ENCODE data around the gene PAM16. TPM values are rescaled to one million over a fixed set of nuclear protein-coding genes. Genes with fewer than 3 reads are reported as not detected.

The PAM16 gene
- total RNA-seq, 1 experiment from 2014 or later, result 80.4 TPM

DNA sequence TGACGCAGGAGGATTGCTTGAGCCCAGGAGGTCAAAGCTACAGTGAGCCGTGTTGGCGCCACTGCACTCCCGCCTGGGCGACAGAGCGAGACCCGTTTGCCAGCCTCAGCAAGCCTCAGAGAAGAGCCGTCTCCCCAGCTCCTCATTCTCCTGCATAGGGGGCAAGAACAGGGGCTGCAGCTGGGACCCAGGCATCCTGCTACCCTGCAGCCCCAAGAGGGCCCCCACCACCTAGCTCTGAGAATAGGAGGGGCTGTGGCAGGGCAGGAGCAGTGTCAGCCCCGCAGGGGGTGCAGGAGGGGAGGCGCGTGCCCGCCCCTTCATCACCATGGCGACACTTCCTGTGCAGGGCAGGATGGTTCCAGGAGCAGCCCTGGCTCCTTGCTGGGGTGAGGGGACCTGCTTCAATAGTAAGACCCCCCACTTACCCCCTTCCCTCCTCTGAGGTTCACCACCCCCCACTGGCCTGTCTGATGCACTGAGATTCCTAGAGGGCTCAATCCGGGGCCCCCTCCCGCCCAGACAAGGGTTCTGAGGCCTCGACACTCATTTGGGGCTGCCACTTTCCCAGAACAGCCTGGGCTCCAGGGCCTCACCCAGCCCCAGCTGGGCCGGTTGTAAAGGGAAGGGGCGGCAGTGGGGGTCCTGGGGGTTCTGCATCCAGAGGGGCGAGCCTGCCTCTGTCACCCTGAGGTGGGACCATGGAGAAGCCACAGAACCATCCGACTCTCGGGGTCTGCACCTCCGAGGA is 40.7 kb upstream of the PAM16 start:
- TF ChIP-seq, protein P1, sequence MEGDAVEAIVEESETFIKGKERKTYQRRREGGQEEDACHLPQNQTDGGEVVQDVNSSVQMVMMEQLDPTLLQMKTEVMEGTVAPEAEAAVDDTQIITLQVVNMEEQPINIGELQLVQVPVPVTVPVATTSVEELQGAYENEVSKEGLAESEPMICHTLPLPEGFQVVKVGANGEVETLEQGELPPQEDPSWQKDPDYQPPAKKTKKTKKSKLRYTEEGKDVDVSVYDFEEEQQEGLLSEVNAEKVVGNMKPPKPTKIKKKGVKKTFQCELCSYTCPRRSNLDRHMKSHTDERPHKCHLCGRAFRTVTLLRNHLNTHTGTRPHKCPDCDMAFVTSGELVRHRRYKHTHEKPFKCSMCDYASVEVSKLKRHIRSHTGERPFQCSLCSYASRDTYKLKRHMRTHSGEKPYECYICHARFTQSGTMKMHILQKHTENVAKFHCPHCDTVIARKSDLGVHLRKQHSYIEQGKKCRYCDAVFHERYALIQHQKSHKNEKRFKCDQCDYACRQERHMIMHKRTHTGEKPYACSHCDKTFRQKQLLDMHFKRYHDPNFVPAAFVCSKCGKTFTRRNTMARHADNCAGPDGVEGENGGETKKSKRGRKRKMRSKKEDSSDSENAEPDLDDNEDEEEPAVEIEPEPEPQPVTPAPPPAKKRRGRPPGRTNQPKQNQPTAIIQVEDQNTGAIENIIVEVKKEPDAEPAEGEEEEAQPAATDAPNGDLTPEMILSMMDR (conservative IDR thresholded peaks at IDR 0.05), result no peak

More for the DNA sequence above, 40.7 kb upstream of the PAM16 start:
- Histone ChIP-seq H3K9ac (ENCODE audit: extremely low read depth, insufficient read length, low read length) (no peak overlapping the region), H3K4me2 (ENCODE audit: insufficient read depth, insufficient read length, low read length) (no peak overlapping the region), H4K91ac (ENCODE audit: insufficient read length, low read depth, low read length) (peak overlapping the region; percentile 88), H2AK5ac (ENCODE audit: insufficient read length, low read length) (no peak overlapping the region), H3K23me2 (ENCODE audit: insufficient read length, low read depth, low read length, poor library complexity, severe bottlenecking) (no peaks in the 10 kb centered on the region), H4K5ac (ENCODE audit: insufficient read length, low read depth, low read length) (no peak overlapping the region), H4K20me1 (ENCODE audit: control insufficient read depth, insufficient read depth, insufficient read length) (no peaks in the 10 kb centered on the region), H3K27ac (ENCODE audit: insufficient read length, low read depth, low read length) (peak overlapping the region; percentile 83), H3K79me1 (ENCODE audit: insufficient read depth, low read depth, low read length, poor library complexity, severe bottlenecking) (no peaks in the 10 kb centered on the region), H3T11ph (ENCODE audit: low read length) (no peak overlapping the region), H4K8ac (replicated peaks; ENCODE audit: insufficient read length, low read depth, low read length) (no peak overlapping the region), H3K9me3 (ENCODE audit: control insufficient read depth, low read depth, low read length) (no peaks in the 10 kb centered on the region), H2BK12ac (ENCODE audit: insufficient read length, low read depth, low read length) (peak overlapping the region; percentile 69), H3K23ac (ENCODE audit: insufficient read length, low read depth, low read length) (no peak overlapping the region), H3K14ac (ENCODE audit: insufficient read depth, low read length) (peak overlapping the region; percentile 78; the same call in 1 of the 2 replicates), H3K27me3 (ENCODE audit: insufficient read depth, low read length) (no peaks in the 10 kb centered on the region), H2BK5ac (ENCODE audit: insufficient read length, low read length) (no peak overlapping the region), H2AFZ (ENCODE audit: low read length) (no peak overlapping the region), H3K18ac (ENCODE audit: insufficient read length, low read depth, low read length) (peak overlapping the region; percentile 89), H3K56ac (ENCODE audit: insufficient read length, low read depth, low read length) (no peak overlapping the region), H2BK15ac (ENCODE audit: low read depth, low read length) (no peak overlapping the region), H2BK120ac (ENCODE audit: low read depth, low read length, poor library complexity, severe bottlenecking) (no peak overlapping the region), H3K79me2 (ENCODE audit: insufficient read depth, low read length) (no peaks in the 10 kb centered on the region), H3K4me1 (ENCODE audit: insufficient read depth, low read length) (peaks cover 5% of the 10 kb centered on the region; the same call in 1 of the 2 replicates), H2BK20ac (ENCODE audit: low read depth, low read length, poor library complexity, severe bottlenecking) (no peak overlapping the region), H3K4ac (ENCODE audit: low read depth, low read length) (peak overlapping the region; percentile 9; the same call in 1 of the 2 replicates)
- DNase-seq, result peak; percentile 82
- peaks cover 41 to 50% of the 10 kb centered on the region in 2 experiments for H3K4me1 Mint-ChIP-seq
- H3K27me3 Mint-ChIP-seq (ENCODE audit: low read depth), result no peaks in the 10 kb centered on the region
- H3K4me3 Mint-ChIP-seq, result peak overlapping the region in 1 of 2 experiments; percentile 56; a peak in 2 of 5 replicates
- H3K9me3 Mint-ChIP-seq, result no peaks in the 10 kb centered on the region
- WGBS (ENCODE audit: extremely low coverage, insufficient read length, low lambda C conversion rate), result no CpG with 5 or more reads among the region's 22 CpGs
- peaks cover 4 to 6% (median 5%) of the 10 kb centered on the region in 3 experiments; a peak in 3 of 7 replicates for H3K36me3 Mint-ChIP-seq (ENCODE audit: insufficient read depth in 1 of 3, low read depth in 3 of 3)
- peak overlapping the region; percentile 88 to 94 (median 92); a peak in 6 of 7 replicates for H3K27ac Mint-ChIP-seq
